SK-N-MC (cell line): ENCODE measurements around the gene ADAMTS17.

Experiments used
- EZH2 ChIP-seq: fragments of 200-600 bp; sonication (generic); IDR thresholded peaks from one replicate; pipeline ENCODE4 v1.6.1; 2017; ENCODE audit warnings: antibody characterized with exemption
- POLR2AphosphoS5 ChIP-seq: IDR thresholded peaks from 2 replicates; pipeline ENCODE4 v1.6.1; 2012; ENCODE audit warnings: mild to moderate bottlenecking, low read depth, low read length, borderline replicate concordance

GRCh38 chr15:100124936-100125335 lies 216.8 kb downstream of the ADAMTS17 start:
- TF ChIP-seq POLR2AphosphoS5 (no peak), EZH2 (no peak)
